ENCODE data around the gene SRRD. TPM values are rescaled to one million over a fixed set of nuclear protein-coding genes. Genes with fewer than 3 reads are reported as not detected.

The SRRD gene
- total and polyA plus RNA-seq, 2 of the 13 experiments (the other 11 are each of a cell fraction or from before 2014, with no cell fraction given) = 22.8 to 36.6 TPM

DNA sequence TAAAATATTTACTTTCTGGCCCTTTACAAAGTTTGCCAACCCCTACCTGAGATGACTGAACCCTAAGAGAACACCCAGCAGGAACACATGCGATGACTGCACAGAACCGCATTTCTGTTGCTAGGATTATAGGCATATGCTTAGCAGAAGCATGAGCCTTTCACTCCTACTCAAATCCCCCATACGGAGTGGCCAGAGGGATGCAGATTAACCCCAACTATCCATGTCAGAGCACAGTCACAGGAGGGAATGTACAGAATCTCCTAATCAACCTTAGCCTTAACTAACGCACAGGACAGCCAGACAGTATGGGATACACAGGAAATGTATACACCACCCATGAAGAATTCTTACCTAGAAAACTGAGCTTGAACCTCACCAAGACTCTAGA, 6.3 kb upstream of the SRRD start:
- FAIRE-seq = no peak
- intact Hi-C loops (cut with micrococcal nuclease; ENCODE audit: unreplicated experiment) = loop anchor here (5.0 kb wide), 1 partner anchor 35 kb away; the partner anchor contains the start of gene TFIP11
- in situ Hi-C loops (cut with HindIII; ENCODE audit: extremely low pct_ligation_motif_present, low pct_unique_long_range_greater_than_20kb) = no loop called here
- Histone ChIP-seq H3K27ac (ENCODE audit: extremely low read length, insufficient read depth, low read length) (peak overlapping the region; percentile 8), H3K9ac (ENCODE audit: insufficient read depth, low read depth, low read length) (no peak overlapping the region; the same call in 1 of the 2 replicates), H3K36me3 (replicated peaks in 1 of 2; ENCODE audit: control insufficient read depth in 1 of 2, insufficient read depth in 2 of 2, low read length in 2 of 2) (peaks cover 0 to 40% of the 10 kb centered on the region in 2 experiments; a peak in 4 of 5 replicates), H4K20me1 (ENCODE audit: insufficient read depth, low read length) (no peaks in the 10 kb centered on the region), H3K4me2 (ENCODE audit: low read depth, low read length) (peak overlapping the region; percentile 26; the same call in 1 of the 2 replicates), H3K79me2 (ENCODE audit: insufficient read depth, low read length) (peaks cover 70% of the 10 kb centered on the region), H3K4me1 (ENCODE audit: insufficient read depth, low read length) (peaks cover 56% of the 10 kb centered on the region), H3K9me3 (ENCODE audit: low read length) (no peaks in the 10 kb centered on the region), H2AFZ (ENCODE audit: low read length) (no peak overlapping the region), H3K27me3 (ENCODE audit: control insufficient read depth in 1 of 2, insufficient read depth in 2 of 2, low read length in 2 of 2) (no peaks in the 10 kb centered on the region), H3K4me3 (replicated peaks in 1 of 3; ENCODE audit: insufficient read depth in 1 of 3, low read depth in 2 of 3, low read length in 3 of 3) (no peak overlapping the region; a peak in 1 of 6 replicates)
- 43% methylated on average over 4 of the region's 4 CpGs for WGBS (ENCODE audit: low lambda C conversion rate)
- ChIA-PET POLR2A (no interaction called here), CTCF (ENCODE audit: low intra/inter-chr PET ratio, low total read pairs) (no interaction called here)
- DNase-seq (ENCODE audit: low spot score) = no peak
- TF ChIP-seq ELF1 (CRISPR knock-in tag; IDR thresholded peaks at IDR 0.05) (no peak), SRSF1 (optimal IDR thresholded peaks at IDR 0.05; ENCODE audit: low read depth, low read length) (no peak), ZNF441 (CRISPR knock-in tag; IDR thresholded peaks at IDR 0.05; ENCODE audit: borderline replicate concordance) (no peak), MBNL3 (CRISPR knock-in tag; conservative IDR thresholded peaks at IDR 0.05) (no peak), PHF21A (CRISPR knock-in tag; IDR thresholded peaks at IDR 0.05) (no peak), ZNF263 (CRISPR knock-in tag; IDR thresholded peaks at IDR 0.05) (no peak), ZNF292 (CRISPR knock-in tag; IDR thresholded peaks at IDR 0.05; ENCODE audit: borderline replicate concordance, low read depth) (no peak), XBP1 (CRISPR knock-in tag; IDR thresholded peaks at IDR 0.05) (no peak), MAFG (CRISPR knock-in tag; IDR thresholded peaks at IDR 0.05) (no peak), NFKBIZ (CRISPR knock-in tag; IDR thresholded peaks at IDR 0.05) (no peak), CREM (IDR thresholded peaks at IDR 0.05) (no peak), CREM (CRISPR knock-in tag; IDR thresholded peaks at IDR 0.05) (no peak), MEIS1 (CRISPR knock-in tag; IDR thresholded peaks at IDR 0.05; ENCODE audit: borderline replicate concordance) (no peak), ZNF205 (CRISPR knock-in tag; IDR thresholded peaks at IDR 0.05) (no peak), ZNF7 (CRISPR knock-in tag; IDR thresholded peaks at IDR 0.05) (no peak), ZNF549 (CRISPR knock-in tag; IDR thresholded peaks at IDR 0.05) (no peak)
- TF ChIP-seq, protein P1, sequence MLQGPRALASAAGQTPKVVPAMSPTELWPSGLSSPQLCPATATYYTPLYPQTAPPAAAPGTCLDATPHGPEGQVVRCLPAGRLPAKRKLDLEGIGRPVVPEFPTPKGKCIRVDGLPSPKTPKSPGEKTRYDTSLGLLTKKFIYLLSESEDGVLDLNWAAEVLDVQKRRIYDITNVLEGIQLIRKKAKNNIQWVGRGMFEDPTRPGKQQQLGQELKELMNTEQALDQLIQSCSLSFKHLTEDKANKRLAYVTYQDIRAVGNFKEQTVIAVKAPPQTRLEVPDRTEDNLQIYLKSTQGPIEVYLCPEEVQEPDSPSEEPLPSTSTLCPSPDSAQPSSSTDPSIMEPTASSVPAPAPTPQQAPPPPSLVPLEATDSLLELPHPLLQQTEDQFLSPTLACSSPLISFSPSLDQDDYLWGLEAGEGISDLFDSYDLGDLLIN (CRISPR knock-in tag; IDR thresholded peaks at IDR 0.05; ENCODE audit: borderline replicate concordance) = no peak
- TF ChIP-seq, protein P2, sequence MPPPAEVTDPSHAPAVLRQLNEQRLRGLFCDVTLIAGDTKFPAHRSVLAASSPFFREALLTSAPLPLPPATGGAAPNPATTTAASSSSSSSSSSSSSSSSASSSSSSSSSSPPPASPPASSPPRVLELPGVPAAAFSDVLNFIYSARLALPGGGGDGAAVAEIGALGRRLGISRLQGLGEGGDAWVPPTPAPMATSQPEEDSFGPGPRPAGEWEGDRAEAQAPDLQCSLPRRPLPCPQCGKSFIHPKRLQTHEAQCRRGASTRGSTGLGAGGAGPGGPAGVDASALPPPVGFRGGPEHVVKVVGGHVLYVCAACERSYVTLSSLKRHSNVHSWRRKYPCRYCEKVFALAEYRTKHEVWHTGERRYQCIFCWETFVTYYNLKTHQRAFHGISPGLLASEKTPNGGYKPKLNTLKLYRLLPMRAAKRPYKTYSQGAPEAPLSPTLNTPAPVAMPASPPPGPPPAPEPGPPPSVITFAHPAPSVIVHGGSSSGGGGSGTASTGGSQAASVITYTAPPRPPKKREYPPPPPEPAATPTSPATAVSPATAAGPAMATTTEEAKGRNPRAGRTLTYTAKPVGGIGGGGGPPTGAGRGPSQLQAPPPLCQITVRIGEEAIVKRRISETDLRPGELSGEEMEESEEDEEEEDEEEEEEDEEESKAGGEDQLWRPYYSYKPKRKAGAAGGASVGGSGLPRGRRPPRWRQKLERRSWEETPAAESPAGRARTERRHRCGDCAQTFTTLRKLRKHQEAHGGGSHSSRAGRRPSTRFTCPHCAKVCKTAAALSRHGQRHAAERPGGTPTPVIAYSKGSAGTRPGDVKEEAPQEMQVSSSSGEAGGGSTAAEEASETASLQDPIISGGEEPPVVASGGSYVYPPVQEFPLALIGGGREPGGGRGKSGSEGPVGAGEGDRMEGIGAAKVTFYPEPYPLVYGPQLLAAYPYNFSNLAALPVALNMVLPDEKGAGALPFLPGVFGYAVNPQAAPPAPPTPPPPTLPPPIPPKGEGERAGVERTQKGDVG (CRISPR knock-in tag; IDR thresholded peaks at IDR 0.05; ENCODE audit: borderline replicate concordance) = no peak
- no peak for ATAC-seq
- no TSS peak for BruUV-seq (replicated peaks)
